T-helper 22 cell (primary cell): ENCODE data around the gene CCDC148.

ENCODE experiments used
- DNase-seq: peaks from one replicate; pipeline ENCODE4 v3.0.0-alpha.2; 2020; ENCODE audit warnings: low read depth

CCDC148 gene

GRCh38 chr2:158456309-158457066 is at the start of gene CCDC148, which contains the start of gene PKP4:
Gene CCDC148, minus strand, starts transcription at chr2:158456753. Its CDS starts 314 bp downstream, at chr2:158456439.
Gene PKP4, plus strand, starts transcription at chr2:158456952. Its CDS starts 76,233 bp downstream, at chr2:158533185.
- peak; percentile 88 for DNase-seq

DNA sequence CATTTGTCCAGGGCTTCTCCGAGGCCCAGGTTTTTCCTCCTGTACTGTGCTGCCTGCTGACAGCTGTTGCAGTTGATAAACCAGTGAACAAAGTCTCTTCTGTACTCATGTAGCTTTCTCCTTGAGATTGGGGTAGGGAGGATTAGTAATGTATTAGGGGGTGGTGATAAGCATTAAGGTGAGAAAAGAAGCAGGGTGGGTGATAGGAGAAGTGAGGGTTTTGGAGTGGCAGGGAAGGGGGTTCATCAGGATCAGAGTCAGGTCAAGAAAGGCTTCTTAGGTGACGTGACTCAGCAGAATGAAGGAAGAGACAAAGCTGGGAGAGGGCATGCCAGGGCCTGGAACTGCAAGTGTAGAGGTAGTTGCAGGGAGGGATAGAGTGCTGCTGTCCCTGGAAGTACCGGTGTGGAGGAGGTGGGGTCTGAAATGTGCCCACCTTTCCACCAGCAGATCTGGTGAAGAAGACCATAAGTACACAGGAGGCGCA is 48.9 kb upstream of the CCDC148 start:
- no peak for DNase-seq

DNA sequence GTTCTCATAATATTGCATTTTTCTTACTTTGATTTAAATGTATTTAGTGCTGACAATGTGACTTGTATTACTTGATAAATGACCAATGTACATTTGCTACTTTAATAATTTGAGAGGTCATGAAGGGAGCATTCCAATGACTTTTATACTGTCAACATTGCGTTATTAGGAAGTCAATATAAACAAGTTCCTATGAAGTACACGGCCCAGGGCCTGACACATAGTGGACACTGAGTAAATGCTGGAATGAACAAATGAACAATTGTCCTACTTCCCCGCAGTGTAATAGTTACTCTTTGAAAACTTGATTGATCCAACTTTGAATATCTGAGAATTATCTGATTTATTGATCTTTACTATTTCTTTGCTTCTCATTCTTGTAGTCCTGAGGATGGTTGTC is 47.5 kb upstream of the CCDC148 start:
- DNase-seq = no peak

DNA sequence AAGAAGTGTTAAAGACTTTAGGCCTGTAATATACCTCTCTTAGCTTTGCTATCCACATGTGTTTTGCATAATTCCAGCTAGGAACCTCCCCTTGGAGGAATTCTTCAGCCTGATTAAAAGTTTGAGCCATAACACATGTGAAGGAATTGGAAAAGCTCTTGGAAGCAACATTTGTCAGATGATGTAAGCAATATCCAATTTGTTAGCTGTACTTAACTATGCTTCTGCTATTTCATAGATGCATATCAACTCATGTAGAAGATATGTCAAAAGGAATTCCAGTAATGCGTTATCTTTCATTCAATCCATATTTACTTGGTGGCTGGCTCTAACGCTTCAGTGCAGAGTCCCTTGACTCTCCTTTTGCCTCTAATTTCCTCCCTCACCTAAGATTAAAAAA is 46.4 kb upstream of the CCDC148 start:
- DNase-seq = no peak

GRCh38 chr2:158501301-158501700 is 44.7 kb upstream of the CCDC148 start:
- no peak for DNase-seq

GRCh38 chr2:158500333-158500732 is 43.8 kb upstream of the CCDC148 start:
- DNase-seq = no peak

DNA sequence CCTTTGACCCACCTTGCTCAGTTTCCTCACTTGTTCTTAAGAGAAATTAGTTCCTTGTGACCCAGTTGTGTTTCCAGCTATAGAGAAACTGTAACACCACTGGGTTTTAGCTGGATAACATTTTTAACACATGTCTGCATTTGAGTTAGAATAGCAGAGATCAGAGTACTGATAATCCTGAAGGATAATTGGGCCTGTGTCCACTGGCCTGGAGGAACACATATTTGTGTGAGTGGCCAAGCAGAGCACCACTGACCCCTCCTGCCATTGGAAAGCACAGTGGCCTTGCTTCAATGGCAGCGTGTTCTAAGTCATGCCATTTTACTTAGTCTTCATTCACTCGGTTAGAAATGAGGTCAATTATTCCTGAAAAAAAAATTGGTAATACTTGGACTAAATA is 42.8 kb upstream of the CCDC148 start:
- no peak for DNase-seq

GRCh38 chr2:158498749-158499136 is 42.2 kb upstream of the CCDC148 start:
- DNase-seq = no peak

DNA sequence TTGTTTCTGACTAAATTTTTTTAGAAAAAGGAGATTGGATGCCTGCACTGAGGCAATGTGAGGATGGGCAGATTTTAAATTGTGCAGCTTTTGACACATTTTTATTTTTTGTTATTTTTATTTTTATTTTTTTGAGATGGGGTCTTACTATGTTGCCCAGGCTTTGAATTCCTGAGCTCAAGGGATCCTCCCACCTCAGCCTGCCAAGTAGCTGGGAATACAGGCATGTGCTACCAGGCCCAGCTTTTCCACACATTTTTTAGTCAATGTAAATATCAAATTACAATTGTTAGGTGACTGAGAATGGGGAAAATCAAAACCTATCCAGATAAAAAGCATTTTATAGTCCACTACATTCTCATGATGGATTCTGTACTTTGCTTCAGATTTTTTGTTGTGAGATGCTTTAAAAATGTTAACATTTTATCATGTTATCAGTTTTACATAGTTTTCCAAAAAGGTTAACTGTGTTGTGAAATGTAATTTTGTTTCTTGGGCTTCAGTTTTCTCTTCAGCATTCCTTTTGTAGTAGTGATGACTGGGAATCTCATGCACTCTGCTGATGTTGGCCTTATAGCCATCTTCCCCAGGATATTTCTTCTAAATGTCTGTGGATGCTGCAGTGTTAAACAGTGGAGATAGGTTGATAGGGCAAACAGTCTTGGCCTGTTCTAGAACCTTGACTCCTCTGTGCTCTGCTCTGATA is 41.6 kb upstream of the CCDC148 start:
- DNase-seq = no peak

GRCh38 chr2:158497486-158497885 is 40.9 kb upstream of the CCDC148 start:
- DNase-seq = no peak

DNA sequence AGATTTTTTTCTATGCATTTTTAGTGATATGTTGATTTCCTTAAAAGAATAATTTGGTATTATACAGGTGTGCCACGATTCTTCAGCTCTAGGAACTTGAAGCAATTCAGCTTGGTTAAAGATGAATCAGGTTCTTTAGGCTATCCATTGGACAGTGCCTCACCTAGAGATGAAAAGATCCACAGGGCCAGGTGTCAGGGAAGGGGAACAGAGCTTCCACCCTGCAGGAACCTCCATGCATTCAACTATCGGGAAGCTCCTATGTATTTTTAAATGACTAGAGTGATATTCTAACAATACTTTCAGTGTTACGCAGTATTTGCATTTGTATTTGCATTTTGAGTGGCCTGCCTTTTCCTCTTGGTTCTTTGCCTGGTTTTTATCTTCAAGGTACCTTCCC is 40.4 kb upstream of the CCDC148 start:
- DNase-seq = no peak

DNA sequence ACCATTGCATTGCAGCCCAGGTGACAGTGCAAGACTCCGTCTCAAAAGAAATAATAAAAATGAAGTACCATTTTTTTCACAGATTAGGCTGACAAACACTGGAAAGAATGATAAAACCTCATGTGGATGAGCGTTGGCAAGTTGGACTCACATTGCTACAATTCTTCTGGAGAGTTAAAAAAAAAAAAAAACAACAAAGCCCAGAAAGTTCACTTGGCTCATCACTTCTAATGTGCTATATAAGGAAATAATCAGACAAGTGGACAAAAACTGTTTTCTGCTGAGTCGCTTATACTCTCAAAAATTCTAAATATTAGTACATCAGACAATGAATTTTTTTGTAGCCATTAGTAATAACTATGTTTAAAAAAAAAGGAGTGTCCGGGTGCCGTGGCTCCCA is 38.6 kb upstream of the CCDC148 start:
- no peak for DNase-seq

DNA sequence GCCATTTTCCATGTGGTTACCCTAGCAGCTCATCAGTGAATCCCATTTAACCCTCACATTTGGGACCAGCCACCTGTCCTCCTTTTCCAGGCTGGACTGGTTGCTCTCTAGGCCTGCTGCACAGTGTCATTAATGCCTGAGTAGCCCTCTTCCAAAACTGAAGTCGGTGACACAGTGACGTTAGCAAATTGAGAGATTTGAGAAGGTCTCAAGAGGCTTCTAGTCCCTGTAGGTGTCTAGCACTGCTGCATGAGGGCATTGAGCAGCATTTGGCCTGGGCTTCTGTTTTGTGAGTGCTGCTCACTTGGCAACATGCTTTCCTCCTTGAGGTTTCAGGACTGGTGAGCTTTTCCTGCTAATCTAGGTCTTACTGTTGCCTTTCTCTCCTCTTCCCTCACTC is 36.9 kb upstream of the CCDC148 start:
- DNase-seq = no peak

- no peak for DNase-seq
Measured at GRCh38 chr2:158491072-158491471, 34.5 kb upstream of the CCDC148 start.

DNA sequence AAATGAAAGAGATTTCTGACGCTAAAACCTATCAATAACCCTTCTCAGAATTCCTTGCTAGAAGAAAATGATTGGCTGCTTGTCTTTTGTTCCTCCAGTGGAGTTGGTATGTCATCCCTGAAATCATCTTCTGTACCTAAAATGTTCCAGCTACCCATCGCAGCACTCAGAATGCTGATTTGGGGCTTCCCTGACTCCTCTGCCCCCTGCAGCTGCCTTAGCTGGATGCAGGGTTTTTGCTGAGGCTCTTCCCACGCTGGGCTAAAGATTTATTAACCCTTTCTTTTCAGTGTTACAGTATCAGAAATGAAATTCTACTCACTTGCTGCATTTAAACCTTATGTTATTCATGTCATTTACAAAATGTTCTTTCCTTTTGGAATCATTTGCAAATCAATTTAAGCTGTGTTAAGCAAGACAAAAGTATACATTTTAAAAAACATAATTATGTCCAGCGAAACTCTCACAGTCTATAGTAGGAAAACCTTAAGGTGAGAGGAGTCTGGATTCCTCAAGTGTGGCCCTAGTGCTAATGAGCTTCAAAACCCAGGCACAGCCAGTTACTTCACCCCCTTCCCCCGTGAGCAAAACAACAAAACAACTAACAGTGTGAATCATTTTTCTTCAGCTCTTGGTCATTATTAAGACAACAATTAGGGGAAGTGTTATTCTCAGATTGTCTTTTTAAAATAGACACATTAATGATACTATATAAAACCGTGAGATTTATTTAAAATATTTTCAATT is 33.0 kb upstream of the CCDC148 start:
- no peak for DNase-seq

DNA sequence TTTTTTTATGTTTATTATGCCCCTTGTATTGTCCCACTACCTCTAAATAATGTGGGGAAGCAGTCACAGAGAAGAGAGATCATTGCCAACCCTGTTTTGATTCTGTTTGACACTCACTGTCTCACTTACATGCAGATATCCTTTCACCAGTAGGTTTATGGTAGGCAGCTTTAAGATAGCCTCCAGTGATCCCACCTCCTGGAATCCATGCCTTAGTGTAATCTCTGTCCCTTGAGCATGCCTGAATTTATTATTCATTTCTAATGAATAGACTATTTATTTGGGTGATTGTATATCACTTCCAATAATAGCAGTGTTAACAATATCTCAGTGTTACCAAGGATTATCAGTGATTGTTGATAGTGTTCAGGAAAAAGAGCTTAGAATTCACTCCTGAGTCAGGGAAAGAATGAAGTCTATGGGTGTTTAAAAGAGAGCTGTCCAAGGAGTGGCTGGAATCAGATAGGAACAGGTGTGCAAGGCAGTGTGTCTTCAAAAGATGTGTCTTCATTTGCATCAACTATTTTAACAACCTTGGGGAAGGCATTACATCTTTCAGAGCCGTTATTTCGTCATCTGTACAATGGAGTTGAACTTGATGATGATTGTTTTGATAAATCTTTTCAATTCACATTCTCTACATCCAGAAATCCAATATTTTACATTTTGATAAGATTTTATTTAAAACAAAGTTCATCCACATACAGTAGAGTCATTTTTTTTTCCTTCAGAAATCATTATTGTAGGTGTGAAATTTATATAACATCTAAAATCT is 32.1 kb upstream of the CCDC148 start:
- no peak for DNase-seq

- no peak for DNase-seq
Measured at GRCh38 chr2:158487419-158487818, 30.9 kb upstream of the CCDC148 start.

DNA sequence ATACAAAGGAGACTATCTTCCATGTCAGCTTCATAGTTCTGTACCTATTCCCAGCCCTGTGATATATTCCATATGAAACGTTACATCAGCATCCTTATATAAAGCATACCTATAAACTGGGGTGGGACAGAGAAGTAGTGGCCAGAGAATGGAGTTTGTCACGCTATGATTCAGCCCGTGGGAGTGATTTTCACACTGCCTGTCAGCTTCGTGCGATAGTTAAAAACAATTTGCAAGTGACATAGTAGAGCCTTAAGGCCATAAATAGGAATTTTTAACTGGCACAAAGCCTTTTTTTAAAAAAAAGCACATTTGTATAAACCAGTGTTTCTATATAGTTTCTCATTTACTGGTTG is 30.4 kb upstream of the CCDC148 start:
- DNase-seq = no peak

- DNase-seq = no peak
Measured at GRCh38 chr2:158486150-158486969, 29.8 kb upstream of the CCDC148 start.

DNA sequence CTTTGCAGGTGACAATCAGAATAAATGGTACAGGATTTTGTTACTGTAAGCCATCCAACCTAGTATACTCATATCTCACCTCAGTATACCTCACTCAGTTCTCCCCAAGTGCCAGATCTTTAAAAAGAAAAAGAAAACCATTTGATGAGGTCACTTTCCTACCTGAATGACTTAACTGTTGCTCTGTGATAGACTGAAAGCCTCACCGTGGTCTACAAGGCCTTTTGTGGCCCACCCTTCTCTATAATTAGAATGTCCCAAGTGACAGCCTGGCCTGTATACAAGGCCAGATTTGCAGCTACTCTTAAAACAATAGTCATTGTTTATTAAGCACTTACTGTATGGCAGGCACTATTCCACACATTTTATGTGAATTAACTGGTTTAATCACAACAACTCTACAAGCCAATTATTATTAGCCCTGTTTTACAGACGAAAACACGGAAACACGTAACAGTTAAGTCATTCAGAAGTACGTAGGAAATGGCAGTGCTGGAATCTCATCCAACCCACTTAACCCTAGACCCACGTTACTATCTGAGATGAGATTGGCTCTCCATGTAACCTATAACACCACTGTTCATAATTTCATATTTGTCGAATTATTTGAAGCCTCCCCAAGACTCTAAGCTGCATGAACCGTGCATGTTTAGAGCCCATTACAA is 28.5 kb upstream of the CCDC148 start:
- DNase-seq = no peak

DNA sequence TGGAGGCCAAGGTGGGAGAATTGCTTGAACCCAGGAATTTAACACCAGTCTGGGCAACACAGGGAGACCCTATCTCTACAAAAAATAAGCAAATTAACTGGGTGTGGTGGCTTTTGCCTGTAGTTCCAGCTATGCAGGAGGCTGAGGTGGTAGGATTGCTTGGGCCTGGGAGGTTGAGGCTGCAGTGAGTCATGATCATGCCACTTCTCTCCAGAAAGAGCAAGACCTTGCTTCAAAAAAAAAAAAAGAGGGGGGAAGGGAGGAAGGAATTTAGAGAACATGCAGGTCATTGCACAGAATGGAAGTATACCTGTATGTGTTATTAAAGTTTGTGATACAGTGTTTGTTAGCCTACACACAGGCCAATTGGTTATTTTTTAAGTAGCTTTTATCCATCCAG is 26.0 kb upstream of the CCDC148 start:
- no peak for DNase-seq
